GM18858 (cell line): ENCODE data around the gene TRIB2.

Source experiments
- ATAC-seq: cut with Tn5 transposase; IDR thresholded peaks from one replicate; pipeline ENCODE4 v1.9.1; 2021; ENCODE audit not compliant: unreplicated experiment

Gene TRIB2

DNA sequence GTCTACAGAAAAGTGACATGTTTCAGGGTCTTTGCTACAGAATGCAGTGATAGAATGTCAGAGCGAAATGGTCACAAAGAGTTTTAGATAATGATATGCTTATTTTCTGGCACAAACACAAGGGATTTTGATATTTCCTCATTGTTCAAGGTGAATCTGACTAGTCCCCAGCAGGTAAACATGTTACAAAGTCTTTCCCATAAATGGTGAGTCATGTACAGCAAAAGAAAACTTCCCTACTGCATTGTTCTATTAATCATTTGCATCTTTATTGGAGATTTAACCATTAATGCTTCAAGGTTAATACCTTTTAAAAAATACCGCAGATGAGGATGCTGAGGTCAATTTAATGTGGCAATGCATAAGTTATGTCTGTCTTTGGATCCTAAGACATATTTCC lies 19.1 kb upstream of the TRIB2 start:
- ATAC-seq: no peak

DNA sequence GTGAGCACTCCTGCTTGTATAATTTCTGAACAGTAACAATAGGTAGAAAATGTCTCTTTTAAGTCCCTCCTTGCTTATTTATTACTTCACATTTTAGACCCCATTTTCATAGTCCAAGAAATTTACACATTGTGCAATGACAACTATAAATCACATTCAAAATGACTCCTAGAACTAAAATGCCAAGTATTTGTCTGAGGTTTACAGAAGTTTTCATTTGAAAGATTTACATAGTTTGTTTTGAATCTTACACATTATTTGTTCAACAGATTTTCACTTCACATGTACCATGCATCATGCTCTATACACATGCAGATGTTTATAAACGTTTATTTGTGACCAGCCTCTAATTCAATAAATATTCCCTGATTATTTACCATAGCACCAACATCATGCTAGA lies 15.7 kb upstream of the TRIB2 start:
- no peak for ATAC-seq

DNA sequence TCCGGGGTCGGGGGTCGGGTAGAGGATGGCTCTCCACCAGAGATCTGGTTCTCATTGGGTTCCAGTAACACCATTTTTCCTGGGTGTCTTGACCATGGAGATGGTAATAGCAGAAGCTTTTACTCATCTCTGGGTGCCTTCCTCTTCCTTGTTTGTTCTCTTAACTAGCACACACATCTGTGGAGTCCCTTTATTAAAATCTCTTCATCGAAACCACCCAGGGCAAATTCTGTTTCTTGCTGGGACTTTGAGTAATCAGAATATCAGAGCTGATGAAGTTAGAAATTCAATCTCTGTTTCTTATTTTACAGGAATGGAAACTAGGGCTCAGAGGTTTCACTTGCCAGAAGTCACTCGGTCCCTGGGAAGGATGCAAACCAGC lies 15.0 kb upstream of the TRIB2 start:
- no peak for ATAC-seq

DNA sequence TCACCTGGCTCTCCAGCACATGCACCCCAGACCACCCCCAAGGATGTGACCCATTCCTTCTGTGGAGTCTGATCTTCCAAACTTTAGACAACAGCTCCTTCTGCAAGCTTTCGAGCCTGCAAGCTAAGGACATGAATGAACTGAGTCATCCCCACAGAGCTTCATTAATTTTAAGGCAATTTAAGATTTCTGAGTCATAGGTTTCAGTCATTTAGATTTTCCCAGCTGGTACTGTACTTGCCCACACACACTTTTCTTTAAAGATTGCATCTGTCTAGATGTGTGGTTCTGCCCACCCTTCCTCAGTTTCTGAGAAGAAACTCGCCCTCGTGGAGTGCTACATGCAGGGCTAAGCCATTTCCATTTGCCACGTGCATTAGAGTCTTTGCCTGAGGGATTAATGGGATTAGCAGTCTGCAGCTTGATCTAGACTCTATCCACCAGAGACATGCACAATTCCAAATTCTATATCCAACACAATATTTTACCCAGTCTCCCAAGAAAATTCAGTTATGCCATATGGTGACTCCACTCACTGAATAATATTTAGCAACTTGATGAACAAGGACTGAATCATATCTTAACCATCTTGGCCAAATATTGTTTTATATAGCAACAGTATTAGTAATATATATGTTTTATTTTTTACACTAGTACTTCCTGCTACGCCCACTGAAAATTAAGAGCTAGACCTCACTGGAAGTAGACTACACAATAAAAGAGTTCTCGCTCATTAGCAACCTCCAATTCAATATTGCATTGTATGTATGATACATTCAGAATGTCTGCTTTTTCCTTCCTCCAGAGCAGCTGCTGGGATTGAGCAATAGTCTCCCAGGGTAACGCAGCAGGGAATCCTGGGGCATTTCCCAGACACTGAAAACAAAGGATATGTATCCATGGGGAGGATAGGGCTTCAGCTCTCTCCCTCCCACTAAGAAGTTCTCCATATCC lies 14.3 kb upstream of the TRIB2 start:
- no peak for ATAC-seq

DNA sequence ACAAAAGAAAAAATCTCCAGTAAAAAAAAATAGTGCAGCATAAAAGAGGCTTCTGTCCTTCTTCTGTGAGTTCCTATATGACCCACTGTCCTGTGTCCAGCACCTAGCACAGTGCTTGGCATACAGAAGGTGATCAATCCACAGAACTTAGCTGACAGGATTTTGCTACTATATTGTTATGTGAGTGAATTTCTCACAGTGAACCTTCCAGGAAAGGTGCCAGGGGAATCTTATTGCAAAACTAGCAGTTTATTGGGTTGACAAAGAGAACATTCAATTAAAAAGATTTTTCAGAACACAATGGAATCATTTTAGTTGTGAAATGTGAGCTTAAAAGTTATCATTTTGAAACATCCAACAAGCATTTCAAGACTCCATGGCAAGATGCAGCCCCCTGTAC lies 12.4 kb upstream of the TRIB2 start:
- no peak for ATAC-seq

DNA sequence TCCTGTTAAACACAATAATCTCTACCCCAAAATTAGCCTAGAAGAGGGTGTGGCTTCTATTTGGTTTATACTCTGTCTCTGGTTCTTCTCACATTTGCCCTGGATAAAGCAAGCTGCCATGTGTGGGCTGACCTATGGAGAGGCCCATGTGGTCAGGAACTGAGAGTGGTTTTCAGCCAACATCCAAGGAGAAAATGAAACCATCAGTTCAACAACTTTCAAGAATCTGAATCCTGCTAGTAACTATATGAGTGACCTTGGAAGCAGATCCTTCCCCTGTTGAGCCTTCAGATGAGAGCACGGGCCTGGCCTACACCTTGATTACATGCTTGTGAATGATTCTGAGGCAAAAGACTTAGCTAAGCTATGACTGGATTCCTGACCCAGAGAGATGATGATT lies 11.5 kb upstream of the TRIB2 start:
- ATAC-seq: no peak

DNA sequence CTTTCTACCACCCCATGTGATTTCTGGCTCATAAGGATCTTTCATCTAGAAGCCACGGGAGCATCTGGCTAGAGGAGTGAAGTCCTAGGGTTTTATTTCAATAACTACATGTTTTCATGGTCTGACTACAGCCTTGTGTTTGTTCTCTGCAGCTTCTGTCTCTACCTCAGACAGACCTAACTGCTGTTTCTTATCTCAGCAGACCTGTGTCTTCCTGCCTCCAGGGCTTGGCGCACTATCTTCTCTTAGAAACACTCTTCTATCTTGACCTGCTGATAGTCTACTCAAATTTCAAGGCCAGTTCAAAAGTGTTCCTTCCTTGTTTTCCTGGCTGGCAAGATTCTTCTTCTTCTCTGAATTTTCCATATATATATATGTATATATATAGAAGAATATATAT lies 11.0 kb upstream of the TRIB2 start:
- ATAC-seq: no peak

DNA sequence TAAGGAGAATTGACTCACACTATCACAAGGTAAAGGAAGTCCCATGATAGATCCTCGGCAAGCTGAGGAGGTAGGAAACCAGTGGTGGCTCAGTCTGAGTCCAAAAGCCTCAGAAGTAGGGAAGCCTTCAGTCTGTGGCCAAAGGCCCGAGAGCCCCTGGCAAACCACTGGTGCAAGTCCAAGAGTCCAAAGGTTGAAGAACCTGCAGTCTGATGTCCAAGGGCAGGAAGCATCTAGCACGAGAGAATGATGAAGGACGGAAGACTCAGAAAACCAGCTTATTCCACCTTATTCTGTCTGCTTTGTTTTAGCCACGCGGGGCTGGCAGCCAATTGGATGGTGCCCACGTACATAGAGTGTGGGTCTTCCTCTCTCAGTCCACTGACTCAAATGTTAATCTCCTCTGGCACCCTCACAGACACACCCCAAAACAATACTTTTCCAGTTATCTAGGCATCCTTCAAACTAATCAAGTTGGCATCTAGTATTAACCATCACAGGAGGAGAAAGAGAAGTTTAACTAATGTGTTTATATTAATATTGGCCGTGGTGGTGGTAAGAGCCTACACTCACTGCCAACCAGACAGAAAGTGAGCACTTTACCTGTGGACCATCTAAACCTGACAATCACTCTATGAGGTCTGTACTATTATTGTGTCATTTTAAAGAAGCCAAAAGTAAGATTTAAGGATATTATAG lies 8.1 kb upstream of the TRIB2 start:
- no peak for ATAC-seq

DNA sequence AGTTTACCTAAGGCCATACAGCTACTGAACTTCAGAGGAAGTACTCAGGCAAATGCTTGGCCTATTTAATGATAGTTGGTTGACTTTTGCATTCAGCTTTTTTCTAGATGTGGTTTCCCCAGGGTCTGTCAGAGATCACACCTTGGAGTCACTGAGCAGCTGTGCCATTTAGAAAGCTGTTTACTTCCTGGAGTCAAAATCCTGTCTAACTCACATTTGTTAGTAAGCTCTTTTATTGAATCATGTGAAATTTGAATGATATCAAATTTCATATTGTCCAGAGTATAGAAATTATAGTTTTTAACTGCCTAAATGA lies 7.6 kb upstream of the TRIB2 start:
- no peak for ATAC-seq

DNA sequence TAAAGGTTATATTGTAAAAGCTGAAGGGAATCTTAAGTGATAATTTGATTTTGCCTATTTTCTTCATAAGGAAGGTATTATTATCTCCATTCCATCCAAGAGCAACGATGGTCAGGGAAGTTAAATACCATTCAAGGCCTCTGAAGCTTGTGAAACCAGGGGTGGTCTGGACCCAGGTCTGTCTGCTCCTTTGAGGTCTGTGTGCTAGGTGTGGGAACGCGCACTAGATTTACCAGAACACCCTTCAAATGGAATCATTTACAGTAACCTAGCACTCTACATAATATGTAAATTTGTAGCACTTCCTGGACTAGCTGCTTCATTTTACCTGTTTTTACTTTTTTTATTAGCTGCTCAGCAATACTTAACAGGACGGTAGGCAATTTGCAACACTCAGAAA lies 6.4 kb upstream of the TRIB2 start:
- no peak for ATAC-seq

DNA sequence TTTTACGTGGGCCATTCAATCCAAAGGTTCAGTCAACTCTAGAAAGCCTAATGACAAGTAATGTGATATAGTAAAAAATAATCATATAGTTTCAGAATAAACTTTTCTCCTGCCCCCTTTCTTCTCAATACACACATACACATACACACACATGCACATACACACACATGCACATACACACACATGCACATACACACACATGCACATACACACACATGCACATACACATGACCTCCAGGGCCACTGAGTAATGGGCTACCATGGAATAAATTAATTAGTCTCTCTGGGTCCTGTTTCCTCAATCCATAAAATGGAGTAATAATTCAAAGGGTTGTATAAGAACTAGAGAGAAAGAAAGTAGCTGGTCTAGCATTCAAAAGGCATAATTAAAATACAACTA lies 5.4 kb upstream of the TRIB2 start:
- ATAC-seq: no peak

DNA sequence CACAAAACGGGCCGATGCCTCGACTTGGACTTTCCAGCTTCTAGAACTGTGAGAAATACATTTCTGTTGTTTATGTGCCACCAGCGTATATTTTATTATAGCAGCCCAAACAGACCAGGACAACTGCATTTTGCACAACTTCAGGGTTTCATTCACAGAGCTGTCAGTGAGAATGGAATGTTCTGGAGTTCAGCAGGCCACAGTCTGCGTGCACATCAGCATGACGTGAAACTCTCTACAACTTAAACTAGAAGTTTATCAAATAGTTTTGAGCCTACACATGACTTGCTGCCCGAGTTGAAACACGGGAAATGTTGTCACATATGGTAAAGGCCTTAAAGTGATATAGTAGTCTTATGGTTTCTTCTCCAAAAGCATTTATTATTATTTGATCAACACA lies 3.9 kb upstream of the TRIB2 start:
- no peak for ATAC-seq

DNA sequence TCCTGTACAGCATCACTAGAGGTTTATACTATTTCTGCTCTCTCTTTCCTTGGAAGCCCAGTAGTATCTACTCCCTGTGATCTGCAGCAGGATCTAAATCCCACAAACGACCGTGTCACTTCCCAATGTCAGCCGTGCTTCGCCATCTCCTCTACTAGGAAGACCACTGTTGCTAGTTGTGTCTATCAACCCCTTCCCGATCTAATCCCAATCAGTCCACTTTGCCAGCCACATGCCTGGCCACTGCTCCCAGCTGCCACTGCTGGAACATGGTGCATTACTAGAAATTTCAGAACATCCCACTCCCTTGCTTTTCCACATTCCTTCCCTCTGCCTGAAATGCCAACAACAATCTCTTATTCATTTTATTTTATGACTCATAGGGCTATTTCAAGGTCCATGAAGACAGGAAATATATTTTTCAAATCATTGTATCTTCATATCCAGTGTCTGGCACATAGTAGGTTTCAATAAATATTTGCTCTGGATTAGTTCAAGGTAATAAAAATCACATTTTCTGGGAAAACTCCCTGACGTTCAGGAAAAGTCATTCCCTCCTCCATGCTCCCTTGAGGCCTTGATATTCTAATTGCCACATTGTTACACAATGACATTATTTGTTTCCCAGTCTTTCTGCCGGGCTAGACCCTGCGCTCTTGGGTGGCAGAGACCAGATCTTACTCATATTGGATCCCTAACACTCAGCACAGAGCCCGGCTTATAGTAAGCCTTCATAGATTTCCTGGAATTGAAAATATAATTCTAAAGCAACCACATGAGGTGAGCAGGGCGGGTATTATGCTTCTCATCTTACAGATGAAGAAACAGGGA lies 2.1 kb upstream of the TRIB2 start:
- ATAC-seq: no peak

DNA sequence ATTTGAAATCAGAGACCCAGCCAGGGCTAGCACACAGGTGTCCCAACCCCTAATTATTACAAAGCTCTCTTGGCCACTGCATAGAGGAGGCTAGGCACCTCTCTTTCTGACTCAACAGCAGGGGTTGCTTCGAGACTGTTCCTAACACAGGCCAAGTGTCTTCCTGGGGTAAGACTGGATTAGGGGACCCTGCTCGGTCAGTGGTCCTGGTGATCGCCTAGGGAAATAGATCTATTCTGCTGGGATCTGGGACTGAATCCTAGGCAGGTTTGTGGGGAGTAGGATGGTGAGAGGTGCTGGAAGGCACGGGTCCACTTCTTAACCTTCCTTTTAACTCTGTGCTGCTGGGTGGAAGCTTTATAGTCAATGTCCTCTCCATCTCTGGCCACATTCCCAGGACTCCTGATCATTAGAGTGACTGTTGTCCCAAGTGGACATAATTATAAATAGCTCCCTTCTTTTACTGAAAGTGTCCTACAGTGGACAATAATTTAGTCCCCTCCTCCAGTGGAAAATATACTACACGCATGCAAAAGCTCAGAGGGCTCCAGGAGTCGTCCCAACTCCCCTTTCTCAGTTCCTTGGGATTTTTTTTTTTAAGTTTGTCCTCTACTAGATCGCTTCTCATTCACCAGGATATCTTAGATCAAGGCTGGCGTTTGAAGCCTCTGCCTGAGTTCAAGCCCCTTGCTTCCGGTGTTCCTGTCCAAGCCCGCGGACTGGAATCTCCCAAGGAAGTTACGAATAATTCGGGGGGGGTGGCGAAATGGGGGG lies 1.3 kb upstream of the TRIB2 start:
- no peak for ATAC-seq

DNA sequence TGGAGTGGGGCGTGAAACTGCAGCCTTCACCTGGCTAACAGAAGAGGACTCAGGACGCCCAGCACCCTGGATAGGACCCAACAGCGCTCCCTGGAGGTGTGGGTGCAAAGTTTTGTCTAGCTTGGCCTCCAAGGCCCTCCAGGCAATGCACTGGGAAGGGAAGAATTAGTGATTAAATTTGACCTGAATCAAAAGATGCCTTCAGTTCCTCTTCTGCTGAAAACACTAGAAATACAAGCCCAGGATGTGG lies 779 bp upstream of the TRIB2 start:
- ATAC-seq: no peak

DNA sequence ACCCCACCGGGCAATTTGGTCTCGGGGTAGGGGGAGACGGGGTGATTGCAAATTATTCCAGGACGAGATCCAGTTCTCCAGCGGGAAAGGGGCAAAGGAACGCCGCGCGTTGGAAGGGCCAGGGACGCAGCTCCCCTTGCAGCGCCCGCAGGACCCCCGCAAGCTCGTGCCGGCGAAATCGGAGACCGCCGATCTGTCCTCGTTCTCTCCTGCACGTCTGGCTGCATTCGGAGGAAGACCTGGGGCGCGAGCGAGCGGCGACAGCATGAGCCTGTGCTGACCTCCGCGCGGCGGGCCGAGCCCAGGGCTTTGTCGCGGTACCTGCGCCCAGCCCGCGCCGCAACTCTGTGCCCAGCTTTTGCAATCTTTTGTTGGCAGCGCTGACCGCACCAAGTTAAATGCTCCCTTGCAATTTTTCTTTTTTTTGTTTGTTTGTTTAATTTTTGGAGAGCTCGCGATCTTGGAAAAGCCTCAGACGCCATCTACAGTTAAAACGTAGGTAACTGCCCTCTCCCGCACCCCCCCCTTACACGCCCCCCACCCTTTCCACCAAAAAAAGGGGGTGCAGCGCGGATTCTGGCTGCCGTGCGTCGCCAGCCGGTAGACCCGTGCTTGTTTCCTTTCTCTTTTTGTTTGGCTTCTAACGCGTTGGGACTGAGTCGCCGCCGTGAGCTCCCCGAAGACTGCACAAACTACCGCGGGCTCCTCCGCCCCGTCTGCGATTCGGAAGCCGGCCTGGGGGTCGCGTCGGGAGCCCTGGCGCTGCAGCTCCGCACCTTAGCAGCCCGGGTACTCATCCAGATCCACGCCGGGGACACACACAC lies 667 bp downstream of the TRIB2 start:
- no peak for ATAC-seq

DNA sequence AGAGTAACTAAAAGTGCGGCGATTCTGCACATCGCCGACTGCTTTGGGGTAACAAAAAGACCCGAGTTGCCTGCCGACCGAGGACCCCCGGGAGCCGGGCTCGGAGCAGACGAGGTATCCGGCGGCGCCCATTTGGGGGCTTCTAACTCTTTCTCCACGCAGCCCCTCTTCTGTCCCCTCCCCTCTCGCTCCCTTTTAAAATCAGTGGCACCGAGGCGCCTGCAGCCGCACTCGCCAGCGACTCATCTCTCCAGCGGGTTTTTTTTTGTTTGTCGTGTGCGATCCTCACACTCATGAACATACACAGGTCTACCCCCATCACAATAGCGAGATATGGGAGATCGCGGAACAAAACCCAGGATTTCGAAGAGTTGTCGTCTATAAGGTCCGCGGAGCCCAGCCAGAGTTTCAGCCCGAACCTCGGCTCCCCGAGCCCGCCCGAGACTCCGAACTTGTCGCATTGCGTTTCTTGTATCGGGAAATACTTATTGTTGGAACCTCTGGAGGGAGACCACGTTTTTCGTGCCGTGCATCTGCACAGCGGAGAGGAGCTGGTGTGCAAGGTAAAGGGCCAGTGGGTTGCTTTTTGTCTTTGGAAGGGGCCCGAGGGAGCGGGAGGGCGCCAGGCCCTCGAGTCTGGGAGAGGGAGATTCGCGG lies 1.4 kb downstream of the TRIB2 start:
- no peak for ATAC-seq

DNA sequence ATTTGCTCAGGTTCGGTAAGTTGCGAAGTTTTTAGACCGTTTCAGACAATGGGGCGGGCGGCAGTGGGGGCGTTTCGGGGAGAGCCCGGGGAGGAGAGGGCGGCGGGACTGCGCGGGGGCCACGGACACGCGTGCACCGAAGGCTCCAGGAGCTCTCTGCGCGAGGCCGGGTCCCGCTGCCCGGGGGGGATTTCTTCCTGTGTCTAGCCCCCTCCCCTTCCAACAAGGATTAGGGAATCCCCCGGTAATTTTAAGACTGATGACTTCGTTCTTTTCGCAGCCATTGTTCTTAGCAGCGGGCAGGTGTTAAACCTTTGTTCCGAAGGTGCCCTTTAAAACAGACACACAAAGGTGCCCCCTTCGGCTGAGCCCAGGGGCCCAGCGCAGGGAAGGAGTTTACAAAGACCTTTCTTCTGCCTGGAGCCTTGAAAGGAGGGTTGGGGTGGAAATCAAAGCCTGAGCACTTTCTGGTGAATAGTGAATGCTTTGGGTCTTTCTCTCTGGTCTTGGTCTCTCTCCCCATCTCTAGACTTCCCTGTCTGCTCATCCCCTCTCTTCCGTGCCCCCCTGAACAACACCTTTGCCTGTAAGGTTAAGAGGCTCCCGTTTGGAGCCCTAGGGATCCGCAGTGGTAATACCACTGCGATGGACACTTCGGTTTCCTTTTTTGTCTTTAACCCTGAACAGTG lies 2.1 kb downstream of the TRIB2 start:
- ATAC-seq: no peak
